GM19397 (cell line): ENCODE results near the gene AKAP5.

Experiments
- ATAC-seq: cut with Tn5 transposase; IDR thresholded peaks from one replicate; pipeline ENCODE4 v1.9.1; 2021; ENCODE audit warnings: mild to moderate bottlenecking, moderate library complexity; ENCODE audit not compliant: unreplicated experiment

Gene AKAP5

GRCh38 chr14:64459405-64460136 is 5.7 kb upstream of the AKAP5 start:
- ATAC-seq = no peak

- ATAC-seq = no peak
Measured at GRCh38 chr14:64461221-64461620, 4.1 kb upstream of the AKAP5 start.

GRCh38 chr14:64463195-64463594 is 2.1 kb upstream of the AKAP5 start:
- ATAC-seq = no peak

GRCh38 chr14:64463873-64464272 is 1.4 kb upstream of the AKAP5 start:
- ATAC-seq = no peak

- no peak for ATAC-seq
Measured at GRCh38 chr14:64464651-64465050, 648 bp upstream of the AKAP5 start.

GRCh38 chr14:64465831-64466554 is 694 bp downstream of the AKAP5 start:
- no peak for ATAC-seq

- no peak for ATAC-seq
Measured at GRCh38 chr14:64467101-64467500, 1.8 kb downstream of the AKAP5 start.

- no peak for ATAC-seq
Measured at GRCh38 chr14:64467566-64467965, 2.3 kb downstream of the AKAP5 start.

GRCh38 chr14:64468451-64468850 is 3.2 kb downstream of the AKAP5 start:
- no peak for ATAC-seq

- no peak for ATAC-seq
Measured at GRCh38 chr14:64474041-64474440, 8.7 kb downstream of the AKAP5 start.

- no peak for ATAC-seq
Measured at GRCh38 chr14:64474698-64475097, 9.4 kb downstream of the AKAP5 start.

GRCh38 chr14:64475585-64476273 is 10.4 kb downstream of the AKAP5 start:
- no peak for ATAC-seq

- no peak for ATAC-seq
Measured at GRCh38 chr14:64476438-64476837, 11.1 kb downstream of the AKAP5 start.

GRCh38 chr14:64478634-64479250 is 13.4 kb downstream of the AKAP5 start:
- no peak for ATAC-seq

GRCh38 chr14:64488590-64489099 is 23.3 kb downstream of the AKAP5 start:
- ATAC-seq = no peak

GRCh38 chr14:64491637-64492036 is 26.3 kb downstream of the AKAP5 start:
- no peak for ATAC-seq

- ATAC-seq = no peak
Measured at GRCh38 chr14:64493455-64493854, 28.2 kb downstream of the AKAP5 start.

- ATAC-seq = no peak
Measured at GRCh38 chr14:64495252-64495651, 30.0 kb downstream of the AKAP5 start.

- ATAC-seq = no peak
Measured at GRCh38 chr14:64496764-64497163, 31.5 kb downstream of the AKAP5 start.

- ATAC-seq = no peak
Measured at GRCh38 chr14:64500088-64500487, 34.8 kb downstream of the AKAP5 start.
